ENCODE results near the gene SHROOM2.

DNA sequence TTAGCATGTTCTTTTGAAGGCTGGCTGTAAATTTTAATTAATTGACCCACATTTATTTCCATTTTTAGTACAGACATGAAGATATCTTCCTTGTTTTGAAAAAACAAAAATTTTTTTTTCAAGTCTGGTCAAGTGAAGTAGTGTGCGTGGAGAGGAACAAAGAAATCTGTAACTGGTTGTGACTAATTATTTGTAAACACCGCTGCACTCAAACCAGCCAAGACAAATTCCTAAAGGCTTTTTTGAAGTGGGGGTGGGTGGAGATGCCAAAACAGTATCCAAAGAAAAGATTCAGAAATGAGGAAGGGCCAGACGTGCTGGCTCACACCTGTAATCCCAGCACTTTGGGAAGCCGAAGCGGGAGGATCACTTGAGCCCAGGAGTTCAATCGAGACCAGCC is 88.3 kb downstream of the SHROOM2 start:
- TF ChIP-seq, protein P1, sequence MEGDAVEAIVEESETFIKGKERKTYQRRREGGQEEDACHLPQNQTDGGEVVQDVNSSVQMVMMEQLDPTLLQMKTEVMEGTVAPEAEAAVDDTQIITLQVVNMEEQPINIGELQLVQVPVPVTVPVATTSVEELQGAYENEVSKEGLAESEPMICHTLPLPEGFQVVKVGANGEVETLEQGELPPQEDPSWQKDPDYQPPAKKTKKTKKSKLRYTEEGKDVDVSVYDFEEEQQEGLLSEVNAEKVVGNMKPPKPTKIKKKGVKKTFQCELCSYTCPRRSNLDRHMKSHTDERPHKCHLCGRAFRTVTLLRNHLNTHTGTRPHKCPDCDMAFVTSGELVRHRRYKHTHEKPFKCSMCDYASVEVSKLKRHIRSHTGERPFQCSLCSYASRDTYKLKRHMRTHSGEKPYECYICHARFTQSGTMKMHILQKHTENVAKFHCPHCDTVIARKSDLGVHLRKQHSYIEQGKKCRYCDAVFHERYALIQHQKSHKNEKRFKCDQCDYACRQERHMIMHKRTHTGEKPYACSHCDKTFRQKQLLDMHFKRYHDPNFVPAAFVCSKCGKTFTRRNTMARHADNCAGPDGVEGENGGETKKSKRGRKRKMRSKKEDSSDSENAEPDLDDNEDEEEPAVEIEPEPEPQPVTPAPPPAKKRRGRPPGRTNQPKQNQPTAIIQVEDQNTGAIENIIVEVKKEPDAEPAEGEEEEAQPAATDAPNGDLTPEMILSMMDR (IDR thresholded peaks at IDR 0.05 in 8 of 11, conservative IDR thresholded peaks at IDR 0.05 in 3 of 11), result no peak
- no peak for TF ChIP-seq POLR2AphosphoS5 (IDR thresholded peaks at IDR 0.05)
